Activated T-helper 1 cell treated with anti-CD3 and anti-CD28 coated beads, Interleukin-12 subunit alpha, Interleukin-12 subunit beta, Interleukin-2, Interleukin-4 antibody, amounts not matched to agents 30 ng/mL and 10 ng/mL and 1 ng/mL, durations not matched to agents 14 hours and 24 hours and 36 hours (primary cell): ENCODE measurements around the gene LAMC1. TPM values are rescaled to one million over a fixed set of nuclear protein-coding genes. Genes with fewer than 3 reads are reported as not detected.

Experiments
- DNase-seq: peaks from one replicate; pipeline ENCODE4 v3.0.0; 2021; ENCODE audit warnings: low spot score
- H3K27ac Mint-ChIP-seq: one replicate; pipeline ENCODE4 v1.8.0; 2021; ENCODE audit warnings: mild to moderate bottlenecking, mixed read lengths
- H3K27me3 Mint-ChIP-seq: one replicate; pipeline ENCODE4 v1.8.0; 2022; ENCODE audit warnings: mild to moderate bottlenecking, moderate library complexity, mixed read lengths; ENCODE audit not compliant: insufficient read depth
- H3K36me3 Mint-ChIP-seq: one replicate; pipeline ENCODE4 v1.8.0; 2021; ENCODE audit warnings: low read depth, mixed read lengths
- H3K4me1 Mint-ChIP-seq: one replicate; pipeline ENCODE4 v1.8.0; 2021; ENCODE audit warnings: low read depth, mixed read lengths
- H3K4me3 Mint-ChIP-seq: one replicate; pipeline ENCODE4 v1.8.0; 2021; ENCODE audit warnings: mild to moderate bottlenecking, moderate library complexity, mixed read lengths
- H3K9me3 Mint-ChIP-seq: one replicate; pipeline ENCODE4 v1.8.0; 2021; ENCODE audit warnings: mixed read lengths
- intact Hi-C: fragments of 100-400 bp; cut with micrococcal nuclease; formaldehyde crosslinking; loops from one replicate; pipeline ENCODE4 v1.15.1; 2024
- total RNA-seq: library from RNA; stranded (reverse); gene quantifications from 2 replicates; pipeline ENCODE4 v1.2.3, GENCODE V29; 2022

The LAMC1 gene
- total RNA-seq, 1 donor from 2014 or later = 0.49 TPM

DNA sequence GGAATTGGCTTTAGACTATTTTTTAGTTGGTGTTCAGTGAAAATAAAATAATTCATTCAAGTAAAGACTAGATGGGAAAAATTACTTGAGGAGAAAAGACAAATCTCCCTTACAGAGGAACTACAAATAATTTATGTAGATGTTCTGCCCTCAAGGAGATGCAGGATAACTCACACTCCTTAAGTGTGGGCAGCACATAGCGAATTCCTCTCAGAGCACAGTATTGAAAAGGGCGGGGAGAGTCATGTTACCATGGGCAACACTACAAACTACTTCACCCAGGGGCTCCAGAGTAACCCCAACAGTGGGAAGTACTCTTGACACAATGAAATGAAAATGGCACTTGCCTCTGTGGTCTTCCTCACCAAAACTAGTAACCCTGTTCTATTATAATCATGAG lies 142.2 kb downstream of the LAMC1 start:
- no peak overlapping the region for H3K27ac Mint-ChIP-seq
- no peak overlapping the region for H3K4me3 Mint-ChIP-seq
- H3K36me3 Mint-ChIP-seq = no peaks in the 10 kb centered on the region
- intact Hi-C loops = no loop called here
- H3K27me3 Mint-ChIP-seq = no peaks in the 10 kb centered on the region
- H3K4me1 Mint-ChIP-seq = no peaks in the 10 kb centered on the region
- H3K9me3 Mint-ChIP-seq = no peaks in the 10 kb centered on the region
- no peak for DNase-seq

GRCh38 chr1:183166454-183166853 lies 143.2 kb downstream of the LAMC1 start:
- no peaks in the 10 kb centered on the region for H3K27me3 Mint-ChIP-seq
- intact Hi-C loops = no loop called here
- no peak overlapping the region for H3K4me3 Mint-ChIP-seq
- H3K4me1 Mint-ChIP-seq = no peaks in the 10 kb centered on the region
- no peak for DNase-seq
- H3K27ac Mint-ChIP-seq = no peak overlapping the region
- no peaks in the 10 kb centered on the region for H3K9me3 Mint-ChIP-seq
- no peaks in the 10 kb centered on the region for H3K36me3 Mint-ChIP-seq

- Mint-ChIP-seq H3K27ac (no peak overlapping the region), H3K27me3 (peaks cover 8% of the 10 kb centered on the region)
Observed at GRCh38 chr1:183167676-183168075, 144.5 kb downstream of the LAMC1 start.

DNA sequence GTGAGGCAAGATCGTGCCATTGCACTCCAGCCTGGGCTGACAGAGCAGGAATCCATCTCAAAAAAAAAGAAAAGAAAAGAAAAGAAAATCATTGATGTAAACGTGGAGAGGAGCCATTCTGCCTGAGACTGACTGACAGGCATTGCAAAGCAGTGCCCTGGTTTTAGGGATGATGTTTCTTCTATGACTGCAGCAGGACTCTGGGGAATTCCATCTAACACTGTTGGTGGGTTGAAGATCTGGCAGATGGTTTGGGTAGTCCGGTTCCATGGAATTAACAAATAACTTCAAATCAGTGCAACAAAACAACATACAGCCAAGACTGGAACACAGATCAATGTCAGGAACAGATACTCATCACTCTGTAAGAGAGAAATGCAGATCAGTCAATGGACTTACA lies 145.1 kb downstream of the LAMC1 start:
- intact Hi-C loops = no loop called here
- peaks cover 8% of the 10 kb centered on the region for H3K27me3 Mint-ChIP-seq
- H3K9me3 Mint-ChIP-seq = no peaks in the 10 kb centered on the region
- no peaks in the 10 kb centered on the region for H3K36me3 Mint-ChIP-seq
- H3K4me3 Mint-ChIP-seq = no peak overlapping the region
- H3K4me1 Mint-ChIP-seq = no peaks in the 10 kb centered on the region
- DNase-seq = no peak
- H3K27ac Mint-ChIP-seq = no peak overlapping the region

More at GRCh38 chr1:183167676-183168075, 144.5 kb downstream of the LAMC1 start:
- no peak overlapping the region for H3K4me3 Mint-ChIP-seq
- no peaks in the 10 kb centered on the region for H3K9me3 Mint-ChIP-seq
- no peaks in the 10 kb centered on the region for H3K36me3 Mint-ChIP-seq
- no peaks in the 10 kb centered on the region for H3K4me1 Mint-ChIP-seq
- no peak for DNase-seq
- intact Hi-C loops = no loop called here

GRCh38 chr1:183173828-183174227 lies 150.6 kb downstream of the LAMC1 start:
- Mint-ChIP-seq H3K36me3 (no peaks in the 10 kb centered on the region), H3K9me3 (no peaks in the 10 kb centered on the region), H3K27me3 (peaks cover 17% of the 10 kb centered on the region), H3K4me3 (no peak overlapping the region), H3K4me1 (no peaks in the 10 kb centered on the region), H3K27ac (no peak overlapping the region)
- intact Hi-C loops = no loop called here
- no peak for DNase-seq

GRCh38 chr1:183175631-183176030 lies 152.4 kb downstream of the LAMC1 start:
- Mint-ChIP-seq H3K36me3 (no peaks in the 10 kb centered on the region), H3K9me3 (no peaks in the 10 kb centered on the region), H3K27ac (no peak overlapping the region), H3K27me3 (peaks cover 17% of the 10 kb centered on the region), H3K4me3 (no peak overlapping the region), H3K4me1 (peaks cover 7% of the 10 kb centered on the region)
- intact Hi-C loops = no loop called here
- DNase-seq = no peak

GRCh38 chr1:183178545-183178944 lies 155.3 kb downstream of the LAMC1 start:
- H3K4me3 Mint-ChIP-seq = no peak overlapping the region
- DNase-seq = no peak
- no peak overlapping the region for H3K27ac Mint-ChIP-seq
- intact Hi-C loops = no loop called here
- no peaks in the 10 kb centered on the region for H3K9me3 Mint-ChIP-seq
- peaks cover 8% of the 10 kb centered on the region for H3K27me3 Mint-ChIP-seq
- no peaks in the 10 kb centered on the region for H3K36me3 Mint-ChIP-seq
- peaks cover 12% of the 10 kb centered on the region for H3K4me1 Mint-ChIP-seq

- H3K4me1 Mint-ChIP-seq = peaks cover 12% of the 10 kb centered on the region
- no peak for DNase-seq
- H3K27me3 Mint-ChIP-seq = peaks cover 8% of the 10 kb centered on the region
- no peak overlapping the region for H3K27ac Mint-ChIP-seq
- no peaks in the 10 kb centered on the region for H3K9me3 Mint-ChIP-seq
- H3K36me3 Mint-ChIP-seq = no peaks in the 10 kb centered on the region
- intact Hi-C loops = no loop called here
- no peak overlapping the region for H3K4me3 Mint-ChIP-seq
Observed at GRCh38 chr1:183179033-183179432, 155.8 kb downstream of the LAMC1 start.

DNA sequence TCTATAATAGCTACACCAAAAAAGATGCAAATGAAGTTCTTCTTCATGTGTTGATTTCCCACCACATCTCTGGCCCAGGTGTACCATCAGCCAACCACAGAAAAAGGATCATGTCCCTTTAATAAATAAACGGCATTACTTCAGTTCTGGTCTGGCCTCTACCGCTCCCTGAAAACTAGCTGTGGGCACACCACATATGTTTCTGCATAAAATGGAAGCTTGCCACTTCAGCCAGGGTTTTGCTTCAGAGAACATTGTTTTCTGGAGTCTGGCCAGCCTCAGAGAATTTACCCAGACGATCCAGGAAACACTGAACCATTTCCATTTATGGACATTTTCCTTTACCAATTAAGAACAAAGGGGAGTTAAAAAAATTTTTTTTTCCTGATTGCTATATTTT lies 157.0 kb downstream of the LAMC1 start:
- peaks cover 12% of the 10 kb centered on the region for H3K4me1 Mint-ChIP-seq
- intact Hi-C loops = loop anchor here (2.0 kb wide), 1 partner anchor 15 kb away; no protein-coding TSS in a partner anchor
- H3K4me3 Mint-ChIP-seq = no peak overlapping the region
- H3K27ac Mint-ChIP-seq = peak overlapping the region; percentile 64
- no peak for DNase-seq
- no peaks in the 10 kb centered on the region for H3K36me3 Mint-ChIP-seq
- H3K27me3 Mint-ChIP-seq = peaks cover 3% of the 10 kb centered on the region
- H3K9me3 Mint-ChIP-seq = no peaks in the 10 kb centered on the region

GRCh38 chr1:183180634-183181056 lies 157.4 kb downstream of the LAMC1 start:
- Mint-ChIP-seq H3K4me1 (peaks cover 12% of the 10 kb centered on the region), H3K27ac (peak overlapping the region; percentile 64), H3K4me3 (no peak overlapping the region), H3K36me3 (no peaks in the 10 kb centered on the region), H3K27me3 (peaks cover 5% of the 10 kb centered on the region), H3K9me3 (no peaks in the 10 kb centered on the region)
- intact Hi-C loops = loop anchor here (2.0 kb wide), 1 partner anchor 14 kb away; no protein-coding TSS in a partner anchor
- peak; percentile 38 for DNase-seq

DNA sequence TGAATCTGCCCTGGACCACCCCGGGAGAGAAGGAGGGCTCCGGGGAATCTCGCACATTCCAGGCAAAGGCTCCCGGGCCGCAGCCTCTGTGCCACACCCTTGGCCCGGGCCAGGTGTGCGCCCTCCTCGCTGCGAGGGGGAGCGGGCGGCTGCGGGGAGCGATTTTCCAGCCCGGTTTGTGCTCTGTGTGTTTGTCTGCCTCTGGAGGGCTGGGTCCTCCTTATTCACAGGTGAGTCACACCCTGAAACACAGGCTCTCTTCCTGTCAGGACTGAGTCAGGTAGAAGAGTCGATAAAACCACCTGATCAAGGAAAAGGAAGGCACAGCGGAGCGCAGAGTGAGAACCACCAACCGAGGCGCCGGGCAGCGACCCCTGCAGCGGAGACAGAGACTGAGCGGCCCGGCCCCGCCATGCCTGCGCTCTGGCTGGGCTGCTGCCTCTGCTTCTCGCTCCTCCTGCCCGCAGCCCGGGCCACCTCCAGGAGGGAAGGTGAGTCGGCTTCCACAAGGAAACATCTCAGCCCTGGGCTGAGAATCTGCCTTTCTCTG lies 162.8 kb downstream of the LAMC1 start, which contains the start of gene LAMC2:
TSS of gene LAMC2 (plus strand) at position 324 of the 550 bp plus-strand sequence. CDS start at position 413, 89 bp downstream.
- Mint-ChIP-seq H3K36me3 (peaks cover 1% of the 10 kb centered on the region), H3K4me3 (no peak within 1 kb of the TSS), H3K9me3 (no peaks in the 10 kb centered on the region), H3K27ac (no peak within 1 kb of the TSS), H3K27me3 (peaks cover 22% of the 10 kb centered on the region), H3K4me1 (peaks cover 14% of the 10 kb centered on the region)
- intact Hi-C loops = no loop called here
- no peak for DNase-seq

GRCh38 chr1:183186841-183187240 lies 163.6 kb downstream of the LAMC1 start:
- Mint-ChIP-seq H3K4me3 (no peak overlapping the region), H3K4me1 (peaks cover 13% of the 10 kb centered on the region), H3K9me3 (no peaks in the 10 kb centered on the region), H3K27me3 (peaks cover 22% of the 10 kb centered on the region), H3K27ac (no peak overlapping the region), H3K36me3 (peaks cover 2% of the 10 kb centered on the region)
- intact Hi-C loops = no loop called here
- no peak for DNase-seq

- H3K36me3 Mint-ChIP-seq = peaks cover 3% of the 10 kb centered on the region
Observed at GRCh38 chr1:183188240-183188639, 165.0 kb downstream of the LAMC1 start.

DNA sequence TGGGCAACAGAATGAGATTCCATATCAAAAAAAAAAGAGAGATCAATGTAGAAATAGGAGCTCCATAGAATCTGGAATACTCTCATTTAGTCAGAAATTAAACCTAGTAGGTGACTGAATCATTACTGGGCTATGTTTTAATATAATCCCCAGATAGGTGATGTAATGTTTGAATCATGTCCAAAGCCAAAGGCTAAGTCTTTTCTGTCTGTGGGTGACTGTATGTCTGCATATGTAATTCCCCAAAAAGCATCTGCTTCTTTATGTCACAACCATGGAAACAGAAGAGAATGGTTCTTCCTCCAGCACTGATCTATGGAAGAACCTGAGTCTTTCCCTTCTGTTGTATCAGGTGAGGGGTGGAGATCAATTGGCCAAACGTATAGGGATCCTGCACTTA lies 168.6 kb downstream of the LAMC1 start:
- intact Hi-C loops = loop anchor here (5.0 kb wide), 1 partner anchor 170 kb away; the partner anchor contains the start of gene LAMC1
- Mint-ChIP-seq H3K27me3 (peaks cover 12% of the 10 kb centered on the region), H3K9me3 (no peaks in the 10 kb centered on the region), H3K4me3 (no peak overlapping the region), H3K27ac (no peak overlapping the region), H3K4me1 (peaks cover 14% of the 10 kb centered on the region), H3K36me3 (peaks cover 3% of the 10 kb centered on the region)
- no peak for DNase-seq

More at GRCh38 chr1:183188240-183188639, 165.0 kb downstream of the LAMC1 start:
- H3K27me3 Mint-ChIP-seq = peaks cover 22% of the 10 kb centered on the region
- H3K9me3 Mint-ChIP-seq = no peaks in the 10 kb centered on the region
- intact Hi-C loops = no loop called here
- H3K27ac Mint-ChIP-seq = no peak overlapping the region
- DNase-seq = no peak
- H3K4me3 Mint-ChIP-seq = no peak overlapping the region
- H3K4me1 Mint-ChIP-seq = peaks cover 13% of the 10 kb centered on the region
